Activated CD4-positive, alpha-beta T cell treated with anti-CD3 and anti-CD28 coated beads, Interleukin-2, amount 50 U/mL, for 24 hours (primary cell): Measurements from ENCODE around the gene CRACDL.

Source experiments
- DNase-seq, 2 donors: peaks; one replicate each; pipeline ENCODE4 v3.0.0-alpha.2; 2020; ENCODE audit warnings: low read depth in 1 of 2, low spot score in 1 of 2

The CRACDL gene

DNA sequence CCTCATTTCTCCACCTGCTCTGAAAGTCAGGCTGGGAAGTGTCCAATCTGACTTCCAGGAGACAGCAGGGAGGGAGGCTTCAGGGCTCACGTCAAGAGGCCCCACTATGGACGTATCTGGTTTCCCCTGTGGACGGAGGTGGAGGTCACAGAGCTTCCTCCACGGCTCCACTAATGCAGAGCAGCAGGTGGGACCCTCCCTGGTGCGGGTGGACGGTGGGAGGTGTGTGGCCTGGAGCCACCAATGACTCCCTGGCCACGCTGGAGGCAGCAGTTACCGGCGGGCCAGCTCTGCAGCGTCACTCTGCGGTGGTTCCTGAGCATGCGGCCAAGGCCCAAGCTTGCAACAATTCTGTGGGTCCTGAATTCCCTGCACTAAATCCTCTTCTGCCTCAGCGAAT lies 9.0 kb downstream of the CRACDL start:
- DNase-seq, result no peak

DNA sequence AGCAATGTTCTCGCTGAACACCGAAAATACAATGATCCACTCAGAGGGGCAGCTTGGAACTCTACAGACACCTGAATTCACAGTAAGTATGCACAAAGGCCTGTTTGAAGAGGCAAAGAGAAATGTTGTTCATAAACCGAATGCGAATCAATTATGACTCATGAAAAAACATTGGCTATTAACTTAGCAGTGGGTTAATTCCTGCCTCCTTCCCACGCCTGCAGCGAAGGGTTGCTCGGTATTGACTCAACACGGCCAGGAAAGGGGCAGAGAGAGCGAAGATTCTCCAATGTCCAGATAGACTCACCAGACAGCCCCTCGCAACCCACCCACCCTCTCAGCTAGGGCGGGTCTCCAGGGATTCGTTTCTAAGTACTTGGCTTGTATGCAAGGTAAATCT lies 9.4 kb downstream of the CRACDL start:
- no peak for DNase-seq

DNA sequence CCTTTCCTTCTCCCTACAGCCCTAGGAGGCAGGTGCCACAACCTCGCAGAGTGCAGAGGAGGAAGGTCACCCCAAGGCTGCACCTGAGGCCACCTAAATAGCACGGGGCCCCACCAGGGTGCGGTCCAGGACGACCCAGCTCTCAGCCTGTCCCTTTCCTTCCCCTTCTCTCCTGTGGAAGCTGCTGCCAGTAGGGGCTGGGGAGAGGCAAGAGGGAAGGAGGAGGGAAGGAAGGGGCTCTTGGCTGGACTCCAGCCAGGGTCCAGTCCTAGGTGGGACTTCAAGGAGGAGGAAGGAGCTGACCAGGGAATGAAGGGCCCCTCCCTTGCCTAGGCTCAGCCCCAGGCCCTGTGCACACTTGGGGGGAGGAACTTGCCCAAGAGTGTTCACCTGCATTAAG lies 11.1 kb downstream of the CRACDL start:
- no peak for DNase-seq

DNA sequence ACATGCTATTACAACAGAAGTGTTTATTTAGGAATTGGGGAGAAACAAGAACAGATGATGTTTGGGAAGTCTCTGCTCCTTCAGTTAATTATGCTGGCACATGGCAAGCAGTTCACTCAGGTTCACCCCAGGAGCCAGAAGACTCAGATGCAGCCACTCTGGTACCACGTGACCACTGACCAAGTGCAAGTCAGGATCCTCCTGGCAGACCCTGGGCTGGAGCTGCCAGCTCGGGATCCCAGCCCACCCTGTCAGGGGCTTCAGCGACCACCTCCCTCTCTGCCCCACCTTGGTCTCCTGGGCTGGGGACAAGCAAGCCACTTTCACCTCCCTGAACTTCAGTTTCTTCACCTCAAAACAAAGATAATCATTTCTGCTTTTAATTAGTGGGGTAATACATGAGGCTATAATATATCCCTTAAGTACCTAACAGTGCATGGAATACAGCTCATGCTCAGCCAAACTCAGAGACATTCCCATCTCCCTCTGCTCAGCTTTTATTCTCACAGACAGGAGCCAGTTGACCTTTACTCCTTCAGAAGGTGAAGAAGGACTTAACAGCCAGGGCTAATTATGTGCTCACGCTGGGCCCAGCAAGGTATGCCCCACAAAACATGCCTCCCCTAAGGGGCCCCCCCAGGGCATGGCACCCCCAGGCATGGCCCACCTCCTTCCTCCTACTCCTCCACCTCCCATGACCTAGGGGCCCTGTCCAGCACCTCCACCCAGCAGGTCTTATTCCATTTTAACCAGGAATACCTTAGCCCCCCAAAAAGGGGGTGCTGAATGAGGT lies 11.8 kb downstream of the CRACDL start:
- no peak for DNase-seq

DNA sequence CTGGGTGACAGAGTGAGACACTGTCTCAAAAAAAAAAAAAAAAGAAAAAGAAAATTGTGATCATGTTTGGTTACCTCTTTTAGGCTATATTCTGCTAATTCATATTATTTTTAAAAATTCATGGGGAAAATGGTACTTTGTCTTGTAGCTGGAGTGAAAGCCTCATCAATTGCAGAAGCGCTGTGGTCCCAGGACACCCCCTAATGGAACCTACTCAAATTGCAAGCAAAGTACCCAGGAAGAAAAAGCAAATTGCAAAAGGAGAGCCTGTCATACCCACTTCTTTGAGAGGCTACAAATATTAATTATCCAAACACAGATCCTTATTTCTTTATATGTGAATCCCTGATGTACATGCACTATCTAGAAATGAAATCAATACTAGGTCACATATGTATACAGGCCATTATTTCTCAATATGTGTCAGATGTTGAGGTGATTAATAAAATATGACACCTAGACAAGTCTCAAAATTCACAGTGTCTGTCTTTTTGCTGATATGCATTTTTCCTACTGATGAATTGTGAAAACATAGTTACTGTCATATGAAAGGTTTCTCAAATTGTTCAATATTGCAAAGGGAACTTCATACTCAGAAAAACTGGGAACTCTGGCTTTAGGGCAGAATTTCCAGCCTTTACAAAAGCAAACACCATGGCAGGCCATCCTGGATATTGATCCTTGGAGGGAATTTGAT lies 12.6 kb downstream of the CRACDL start:
- DNase-seq, result no peak

DNA sequence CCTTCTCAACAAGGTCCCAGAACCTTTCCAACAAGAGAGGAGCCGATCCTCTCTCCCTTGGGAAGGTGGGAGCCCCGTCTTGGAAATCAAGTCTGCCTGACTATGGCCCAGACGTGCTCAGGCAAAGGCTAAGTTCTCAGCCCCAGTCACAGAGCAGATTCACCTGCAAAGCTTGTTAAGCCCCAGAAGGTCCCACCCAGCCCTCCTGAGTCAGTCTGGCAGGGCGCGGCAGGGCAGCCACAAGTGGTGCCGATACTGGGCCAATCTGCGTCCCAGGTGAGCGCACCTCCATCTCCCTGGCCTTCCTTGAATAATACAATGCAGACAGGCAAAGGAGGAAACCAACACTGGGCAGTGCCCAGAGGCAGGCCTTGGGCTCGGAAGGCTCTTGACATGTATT lies 15.0 kb downstream of the CRACDL start:
- no peak for DNase-seq

DNA sequence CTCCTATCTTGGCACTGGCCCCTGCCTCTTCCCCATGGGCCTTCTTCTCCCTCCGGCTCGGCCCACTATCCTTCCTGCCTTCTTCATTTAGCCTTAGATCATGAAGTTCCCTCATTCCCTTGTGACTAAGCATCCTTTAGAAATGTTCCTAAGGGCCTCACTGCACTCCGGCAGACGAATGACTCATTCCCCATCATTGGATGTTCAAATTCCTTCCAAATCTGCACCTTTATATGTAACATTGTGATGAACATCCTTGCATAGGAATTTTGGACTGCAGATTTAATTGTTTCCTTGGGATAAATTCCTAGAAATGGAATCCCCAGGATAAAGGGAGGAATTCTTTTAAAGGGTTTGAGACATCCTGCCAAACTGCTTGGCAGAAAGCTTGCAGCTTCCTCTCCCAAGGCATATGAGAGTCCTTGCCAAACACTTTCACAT lies 19.0 kb downstream of the CRACDL start:
- no peak for DNase-seq

DNA sequence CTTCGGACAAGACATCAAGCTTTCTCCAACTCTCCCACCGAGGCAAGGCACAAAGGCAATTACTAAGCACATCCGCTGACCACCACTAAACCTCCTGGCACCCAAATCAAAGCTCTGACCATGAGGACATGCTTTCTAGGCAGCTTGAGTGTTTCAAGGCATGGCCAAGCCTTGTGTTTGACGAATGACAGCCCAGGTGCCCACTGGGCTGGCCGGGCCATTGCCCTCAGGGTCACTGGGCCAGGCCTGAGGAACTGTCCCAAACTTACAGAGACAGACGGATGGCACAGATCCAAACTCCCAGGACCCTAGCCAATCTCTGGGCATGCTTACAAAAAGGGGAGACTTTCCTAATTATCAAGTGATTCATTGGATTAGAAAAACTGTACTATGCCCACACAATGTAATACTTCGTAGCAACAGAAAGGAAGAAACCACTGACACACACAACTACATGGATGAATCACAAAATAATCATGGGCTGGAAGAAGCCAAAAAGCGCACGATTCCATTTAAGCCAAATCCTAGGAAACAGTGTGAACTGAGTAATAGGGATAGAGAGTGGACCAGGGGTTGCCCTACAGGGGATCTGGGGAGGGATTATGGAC lies 20.2 kb downstream of the CRACDL start:
- no peak for DNase-seq

DNA sequence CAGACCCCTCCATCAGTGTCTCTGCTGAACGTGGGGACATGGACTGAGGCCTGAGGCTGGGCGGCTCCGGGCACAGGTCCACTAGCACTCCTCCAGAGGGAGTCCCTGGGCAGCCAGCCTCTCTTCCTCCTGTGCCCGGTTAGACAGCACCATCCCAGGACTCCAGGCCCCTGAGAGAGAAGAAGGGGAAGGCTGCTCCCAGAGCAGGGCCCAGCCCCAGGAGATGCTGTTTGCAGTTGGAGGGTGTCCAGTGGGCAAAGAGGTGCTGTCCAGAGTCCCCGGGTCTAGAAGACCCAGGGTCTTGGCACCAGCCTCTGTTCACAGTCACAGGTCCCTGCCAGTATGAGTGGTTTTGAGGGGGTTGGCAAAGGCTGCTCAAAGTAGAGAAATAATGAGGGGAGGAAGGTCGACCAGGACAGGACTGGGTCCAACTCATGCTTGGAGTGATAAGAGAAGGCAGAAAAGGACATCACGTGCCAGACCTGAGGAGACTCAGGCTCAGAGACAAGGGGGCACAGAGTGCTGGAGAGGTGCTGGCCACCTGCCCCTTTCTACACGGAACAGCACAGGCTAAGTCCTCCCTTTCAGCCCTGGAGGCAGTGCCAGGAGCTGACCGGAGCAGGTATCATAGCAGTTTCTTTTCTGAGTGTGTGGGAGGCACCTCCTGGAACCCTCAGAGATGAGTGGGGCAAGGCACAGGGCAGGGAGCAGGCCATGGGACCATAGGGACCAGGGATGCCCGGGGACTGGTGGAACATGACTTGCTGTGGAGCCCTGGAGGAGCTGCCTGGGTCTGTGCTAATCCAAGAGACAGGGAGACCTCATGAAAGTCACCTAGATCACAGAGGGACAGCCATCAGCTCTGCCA lies 21.1 kb downstream of the CRACDL start:
- no peak for DNase-seq

DNA sequence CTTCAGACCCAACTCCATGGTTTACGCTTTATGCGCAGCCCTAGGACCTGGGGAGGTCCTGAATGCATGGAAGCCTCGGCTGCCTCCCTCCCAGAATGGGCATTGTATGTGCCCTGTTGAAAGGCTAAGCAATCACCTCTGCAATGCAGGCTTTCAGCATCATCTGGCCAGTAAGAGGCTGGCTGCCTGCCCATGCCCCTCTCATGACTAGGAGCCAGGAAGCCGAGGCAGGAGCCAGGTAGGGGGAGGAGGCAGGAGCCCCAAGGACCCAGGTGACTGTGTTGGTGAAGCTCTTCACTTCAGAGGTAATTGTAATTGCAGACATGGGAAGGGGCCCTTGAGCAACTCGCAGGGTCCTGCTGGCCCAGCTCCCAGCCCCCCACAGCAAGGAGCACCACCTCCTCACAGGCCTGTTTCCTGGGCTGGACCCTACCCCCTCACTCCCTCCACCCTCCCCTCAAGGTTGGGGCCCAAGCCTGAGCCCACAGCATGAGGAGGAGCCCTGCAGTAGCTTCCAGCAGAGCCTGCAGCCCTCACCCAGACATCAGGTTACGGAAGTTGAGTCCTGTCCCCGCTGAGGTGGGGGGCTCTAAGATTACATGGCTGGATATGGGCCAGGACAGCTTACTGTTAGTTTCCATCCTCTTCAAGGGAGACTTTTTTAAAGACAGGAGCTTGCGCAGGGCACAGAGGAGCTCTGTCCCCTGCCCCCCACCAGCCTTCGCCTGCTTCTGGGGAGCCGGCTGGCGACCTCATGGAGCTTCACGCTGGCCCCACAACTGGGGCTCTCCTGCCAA lies 21.9 kb downstream of the CRACDL start:
- no peak for DNase-seq

DNA sequence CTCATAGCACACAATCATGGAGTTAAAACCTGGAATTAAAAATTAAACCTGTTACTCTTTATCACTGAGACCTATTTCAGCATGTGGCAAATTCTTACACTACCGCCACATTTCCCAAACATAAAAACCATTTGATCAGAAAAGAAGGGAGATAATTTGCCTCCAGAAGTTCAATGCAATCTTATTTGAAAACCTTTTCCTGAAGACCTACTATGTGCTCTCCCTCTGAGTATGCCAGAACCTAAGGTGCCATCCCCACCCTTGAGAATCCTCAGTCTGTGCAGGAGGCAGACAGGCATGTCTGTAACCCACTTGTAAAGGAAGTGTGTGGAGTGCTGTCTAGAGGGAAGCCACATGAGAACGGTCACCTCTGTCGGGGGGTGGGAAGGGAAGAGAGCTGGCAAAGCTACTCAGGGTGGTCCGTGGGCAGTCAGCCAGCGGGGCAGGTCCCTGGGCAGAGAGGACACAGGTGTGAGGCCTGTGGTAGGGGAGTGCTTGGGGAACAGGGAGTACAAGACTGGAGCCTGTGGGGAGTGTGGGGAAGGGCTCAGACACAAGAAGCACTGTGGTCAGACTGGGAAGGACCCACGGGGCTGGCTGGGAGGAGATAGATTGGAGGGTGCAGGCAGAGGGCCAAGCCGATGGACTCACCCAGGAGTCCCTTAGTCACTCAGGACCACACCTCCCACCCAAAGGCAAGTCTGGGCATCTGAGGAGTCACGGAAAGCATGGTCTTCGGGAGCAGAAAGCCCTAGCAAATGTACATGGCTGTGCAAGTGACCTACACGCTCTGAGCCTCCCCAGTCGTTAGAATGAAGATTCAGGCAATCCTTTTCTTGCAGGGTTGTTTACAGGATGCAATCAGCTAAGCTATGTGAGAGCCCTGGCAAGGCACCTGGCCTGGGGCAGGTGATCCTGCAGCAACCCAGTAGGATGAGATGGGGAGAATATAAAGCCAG lies 22.8 kb downstream of the CRACDL start:
- no peak for DNase-seq

DNA sequence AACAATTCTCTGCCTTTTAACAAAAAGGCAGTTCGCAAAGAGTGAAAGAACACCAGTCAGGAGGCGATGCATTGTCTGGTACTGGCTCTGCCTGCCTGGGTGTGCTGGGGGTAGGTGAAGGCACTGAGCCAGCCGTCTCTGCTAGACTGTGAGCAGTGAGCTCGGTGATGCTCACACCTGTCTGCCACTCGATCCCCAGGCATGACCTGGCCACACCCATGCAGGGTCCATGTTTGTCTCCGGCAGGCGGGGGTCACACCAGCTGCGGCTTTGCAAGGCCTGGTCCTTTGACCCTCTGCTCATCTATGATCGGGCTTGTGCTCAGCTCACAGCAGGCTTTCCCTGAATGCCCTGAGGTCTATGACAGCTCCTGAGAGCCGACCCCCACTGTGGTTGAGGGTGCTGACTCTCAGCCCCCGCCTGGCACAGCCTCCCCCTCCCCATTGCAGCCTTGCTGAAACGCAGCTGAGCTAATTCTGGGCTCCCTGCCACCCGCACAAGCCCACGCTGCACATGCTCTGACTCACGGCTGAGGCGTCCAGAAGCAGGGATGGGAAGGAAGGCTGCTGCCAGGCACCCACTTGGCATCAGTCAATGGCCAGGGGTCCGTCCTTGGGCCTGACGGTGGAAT lies 23.7 kb downstream of the CRACDL start:
- no peak for DNase-seq

DNA sequence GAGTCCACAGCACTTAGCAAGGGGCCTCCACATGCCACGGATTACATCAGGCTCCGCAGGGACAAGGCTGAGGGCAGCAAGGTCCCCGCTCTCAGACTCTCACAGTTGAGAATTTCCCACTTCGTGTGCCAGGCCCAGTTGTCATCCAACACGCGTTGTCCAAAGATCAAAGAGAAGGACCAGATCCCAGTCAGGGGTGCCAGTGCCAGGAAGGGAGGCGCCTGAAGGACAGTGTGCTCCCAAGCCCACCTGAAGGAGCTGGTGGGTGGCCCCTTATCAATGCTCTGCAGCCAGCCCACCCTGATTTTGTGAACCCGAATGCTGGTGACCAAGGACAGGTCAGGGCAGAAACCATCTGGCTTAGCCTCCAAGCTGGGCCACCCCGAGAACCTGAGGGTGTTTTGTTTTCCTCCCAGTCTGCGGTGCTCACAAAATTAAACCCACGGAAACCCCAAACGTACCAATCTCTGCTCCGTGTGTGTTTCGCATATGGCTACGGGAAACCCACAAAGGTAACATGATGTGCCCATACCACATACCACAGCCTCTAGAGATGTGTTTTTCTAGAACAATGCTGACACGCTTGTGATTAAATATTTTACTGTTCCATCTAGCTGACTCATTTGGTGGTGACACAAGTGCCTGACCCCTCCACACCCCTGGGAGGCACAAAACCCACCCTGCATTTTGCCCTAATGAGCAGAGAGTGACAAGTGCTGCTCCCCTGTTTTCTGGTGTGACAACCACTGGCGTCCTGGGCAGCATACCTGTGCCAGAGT lies 24.5 kb downstream of the CRACDL start:
- no peak for DNase-seq

DNA sequence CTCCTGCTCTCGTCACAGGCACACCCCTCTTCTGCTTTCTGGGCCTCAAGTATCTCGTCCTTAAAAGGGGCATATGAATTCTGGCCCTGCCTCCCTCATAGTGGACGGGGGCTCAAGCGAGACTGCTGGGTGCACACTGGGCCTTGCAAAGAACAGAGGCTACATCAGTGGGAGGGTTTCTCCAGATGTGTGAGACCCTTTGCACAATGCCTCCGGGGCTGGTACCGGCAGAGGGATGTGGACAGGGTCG lies 25.0 kb downstream of the CRACDL start:
- no peak for DNase-seq

DNA sequence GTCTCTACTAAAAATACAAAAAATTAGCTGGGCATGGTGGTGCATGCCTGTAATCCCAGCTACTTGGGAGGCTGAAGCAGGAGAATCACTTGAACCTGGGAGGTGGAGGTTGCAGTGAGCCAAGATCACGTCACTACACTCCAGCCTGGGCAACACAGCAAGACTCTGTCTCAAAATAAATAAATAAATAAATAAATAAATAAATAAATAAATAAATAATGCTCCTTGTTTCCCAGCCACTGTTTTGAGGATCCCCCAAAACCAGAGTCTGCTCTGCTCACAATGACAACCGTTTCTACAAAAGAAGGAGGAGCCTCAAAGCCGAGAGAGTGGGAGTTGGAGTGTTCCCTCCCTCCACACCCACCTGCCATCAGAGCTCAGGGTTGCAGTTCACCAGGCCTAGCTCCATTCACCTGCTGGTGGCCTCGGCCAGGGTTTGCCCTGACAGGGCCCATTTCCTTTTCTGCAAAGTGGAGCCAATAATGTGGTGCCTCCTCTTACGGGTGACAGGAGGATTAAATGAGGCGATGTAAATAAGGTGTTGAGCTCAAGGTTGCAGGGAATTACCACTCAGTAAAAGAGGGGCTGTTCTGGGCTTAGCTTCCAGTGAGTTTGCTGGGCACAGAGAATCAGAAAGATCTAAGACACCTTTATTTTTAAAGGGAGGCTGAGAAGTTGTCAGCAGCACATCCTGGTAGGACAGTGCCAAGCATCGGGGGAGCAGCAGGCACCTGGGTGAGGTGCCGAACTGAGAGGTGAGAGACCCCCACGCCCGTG lies 25.5 kb downstream of the CRACDL start:
- DNase-seq, result no peak

DNA sequence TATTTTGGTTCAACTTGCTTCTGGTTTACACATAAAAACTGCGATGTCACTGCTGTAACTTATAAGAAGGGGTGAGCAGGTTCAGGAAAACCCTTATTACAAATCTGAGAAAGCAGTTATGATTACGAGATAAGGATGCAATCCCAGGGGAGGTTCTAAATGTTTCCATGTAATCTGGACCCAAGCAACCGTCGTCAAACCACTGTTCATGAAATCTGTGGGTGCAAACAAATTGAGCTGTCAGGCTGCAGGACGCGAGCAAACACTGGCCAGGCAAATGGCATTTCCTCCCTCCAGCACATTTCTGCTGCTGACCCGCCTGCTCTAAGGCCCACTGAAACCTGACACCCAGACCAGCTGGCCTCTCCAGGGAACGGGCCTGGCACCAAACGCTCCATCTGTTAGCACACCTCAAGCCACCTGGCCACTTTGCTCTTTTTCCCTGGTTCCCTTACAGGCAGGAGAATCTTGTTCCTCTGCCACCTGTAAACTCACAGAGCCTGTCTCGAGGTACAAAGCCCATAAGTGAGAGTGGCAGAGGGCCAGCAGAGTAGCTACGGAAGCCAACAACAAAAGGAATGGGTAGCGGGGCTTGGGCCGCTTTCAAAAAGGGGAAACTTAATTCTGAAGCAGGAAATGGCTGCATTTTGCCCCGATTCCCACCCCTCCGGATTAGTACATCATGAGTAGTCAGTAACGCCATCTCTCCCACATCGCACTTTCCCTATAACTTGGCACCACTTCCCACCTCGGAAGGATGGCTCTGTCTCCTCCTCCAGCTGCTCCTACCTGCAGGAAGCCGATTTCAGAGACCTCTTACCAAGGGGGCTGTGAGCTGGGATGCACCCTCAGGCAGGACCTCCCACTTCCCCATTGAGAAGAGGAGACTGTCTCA lies 26.5 kb downstream of the CRACDL start:
- no peak for DNase-seq

DNA sequence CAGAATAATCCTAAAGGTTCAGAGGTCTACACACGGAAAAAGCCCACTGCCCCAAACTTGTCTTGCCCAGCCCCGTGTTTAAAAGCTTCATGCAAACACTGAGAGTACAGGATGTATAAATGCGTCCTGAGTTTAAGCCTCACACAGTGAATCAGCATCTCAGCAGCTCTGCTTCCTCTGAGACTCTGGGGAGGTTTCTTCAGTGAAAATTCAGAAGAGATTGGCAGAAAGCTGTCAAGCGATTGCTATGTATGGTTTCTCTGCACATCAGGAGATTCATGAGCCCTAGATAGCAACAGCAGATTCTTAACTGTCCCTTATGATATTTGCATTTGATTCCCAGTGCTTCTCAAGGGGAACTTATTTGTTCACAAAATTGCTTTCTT lies 27.1 kb downstream of the CRACDL start:
- no peak for DNase-seq
